Endothelial cell of umbilical vein (primary cell): ENCODE data around the gene FECH. TPM values are rescaled to one million over a fixed set of nuclear protein-coding genes. Genes with fewer than 3 reads are reported as not detected.

Experiments
- BruUV-seq: library from RNA; stranded (reverse); fragments of 400-500 nt; replicated peaks from 2 replicates; lab custom pipeline; 2021; lab: Mats Ljungman, UMichigan
- CTCF ChIA-PET: fragments of 300-600, 350-600 bp; sonication (Branson Sonifier 250); formaldehyde crosslinking; loops from one replicate; lab custom pipeline; 2021; ENCODE audit warnings: antibody characterized with exemption, inconsistent platforms; lab: Charles Lee
- POLR2A ChIA-PET: fragments of 300-600, 350-600 bp; sonication (Branson Sonifier 250); formaldehyde crosslinking; loops from one replicate; lab custom pipeline; 2021; ENCODE audit warnings: antibody characterized with exemption, inconsistent platforms; lab: Charles Lee
- DNase-seq: peaks from one replicate; pipeline ENCODE4 v3.0.0-alpha.2; 2011; ENCODE audit warnings: low read depth, low spot score
- FAIRE-seq: peaks from 2 replicates; lab custom pipeline; 2011; peaks lifted over from hg19 to GRCh38; lab: Jason Lieb, UNC
- H2AFZ ChIP-seq: 2 replicates; pipeline ENCODE4 v1.6.0; 2012; ENCODE audit warnings: low read depth, low read length, control low read depth, inconsistent platforms
- H3K27ac ChIP-seq: 2 replicates; pipeline ENCODE4 v1.5.1; 2011; ENCODE audit warnings: low read depth, mild to moderate bottlenecking, control low read depth, low read length, moderate library complexity; ENCODE audit not compliant: insufficient read depth
- H3K27me3 ChIP-seq, 2 experiments: 2 replicates each; pipeline versions ENCODE4 v1.6.0 to v1.6.1; 2011; ENCODE audit warnings: low read length in 2 of 2, mixed read lengths in 1 of 2; ENCODE audit not compliant: control insufficient read depth in 2 of 2, insufficient read depth in 2 of 2
- H3K36me3 ChIP-seq, 2 experiments: 2 replicates in 1 of 2; 3 replicates in 1 of 2; pipeline ENCODE4 v1.5.1; 2011; ENCODE audit warnings: low read length in 2 of 2, mild to moderate bottlenecking in 1 of 2, moderate library complexity in 1 of 2; ENCODE audit not compliant: control insufficient read depth in 2 of 2, insufficient read depth in 2 of 2; ENCODE audit errors: extremely low read depth in 1 of 2
- H3K4me1 ChIP-seq: 3 replicates; pipeline ENCODE4 v1.5.1; 2011; ENCODE audit warnings: mild to moderate bottlenecking, low read length; ENCODE audit not compliant: control insufficient read depth, insufficient read depth; ENCODE audit errors: extremely low read depth
- H3K4me2 ChIP-seq: 2 replicates; pipeline ENCODE4 v1.6.1; 2011; ENCODE audit warnings: low read length, control low read depth, mixed read lengths; ENCODE audit not compliant: insufficient read depth
- H3K4me3 ChIP-seq, 3 experiments: fragments of 200-600 bp in 1 of 3; sonication (generic), shearing (Covaris generic) in 1 of 3; replicated peaks in 1 of 3; 2 replicates each; pipeline ENCODE4 v1.5.1; 2011 to 2016; ENCODE audit warnings: control low read depth in 3 of 3, low read length in 3 of 3, mild to moderate bottlenecking in 2 of 3, inconsistent platforms in 1 of 3, low read depth in 1 of 3, moderate library complexity in 1 of 3; ENCODE audit not compliant: insufficient read depth in 1 of 3
- H3K79me2 ChIP-seq: 2 replicates; pipeline ENCODE4 v1.6.0; 2012; ENCODE audit warnings: low read length, inconsistent platforms; ENCODE audit not compliant: control insufficient read depth, insufficient read depth
- H3K9ac ChIP-seq: replicated peaks from 2 replicates; pipeline ENCODE3; 2011; ENCODE audit warnings: low read length, control low read depth; ENCODE audit not compliant: insufficient read depth; ENCODE audit errors: extremely low read depth
- H3K9me1 ChIP-seq: replicated peaks from 3 replicates; pipeline ENCODE4 v1.6.0; 2011; ENCODE audit warnings: mild to moderate bottlenecking, low read length; ENCODE audit not compliant: control insufficient read depth, insufficient read depth; ENCODE audit errors: extremely low read depth
- H3K9me3 ChIP-seq: replicated peaks from 2 replicates; pipeline ENCODE4 v1.5.1; 2012; ENCODE audit warnings: low read length, inconsistent platforms; ENCODE audit not compliant: control insufficient read depth, insufficient read depth
- H4K20me1 ChIP-seq: replicated peaks from 2 replicates; pipeline ENCODE3; 2011; ENCODE audit warnings: mild to moderate bottlenecking, low read length; ENCODE audit not compliant: control insufficient read depth, insufficient read depth; ENCODE audit errors: extremely low read depth
- CTCF ChIP-seq, 2 donors: IDR thresholded peaks; 1 replicate in 1 of 2; 2 replicates in 1 of 2; pipeline ENCODE4 v1.5.1; 2011; ENCODE audit warnings: low read length in 2 of 2, mild to moderate bottlenecking in 2 of 2, moderate library complexity in 2 of 2, control low read depth in 1 of 2, inconsistent platforms in 1 of 2, low read depth in 1 of 2; ENCODE audit not compliant: insufficient read depth in 1 of 2; ENCODE audit errors: extremely low read depth in 1 of 2
- EZH2 ChIP-seq: IDR thresholded peaks from 2 replicates; pipeline ENCODE4 v1.6.1; 2012; ENCODE audit warnings: borderline replicate concordance, low read depth, mild to moderate bottlenecking, moderate library complexity, low read length, inconsistent platforms; ENCODE audit not compliant: severe bottlenecking
- FOS ChIP-seq: IDR thresholded peaks from 2 replicates; pipeline ENCODE4 v1.6.1; 2011; ENCODE audit warnings: mild to moderate bottlenecking, low read length, moderate library complexity, borderline replicate concordance; ENCODE audit not compliant: insufficient read depth
- GATA2 ChIP-seq: IDR thresholded peaks from 2 replicates; pipeline ENCODE4 v1.7.0; 2011; ENCODE audit warnings: low read depth, mild to moderate bottlenecking, moderate library complexity, mixed read lengths, low read length; ENCODE audit not compliant: insufficient read length, insufficient read depth
- JUN ChIP-seq: IDR thresholded peaks from 2 replicates; pipeline ENCODE4 v1.6.1; 2011; ENCODE audit warnings: borderline replicate concordance, low read depth; ENCODE audit not compliant: insufficient read length, insufficient read depth
- MYC ChIP-seq: IDR thresholded peaks from one replicate; pipeline ENCODE4 v1.6.1; 2011; ENCODE audit warnings: mild to moderate bottlenecking, low read depth, low read length
- POLR2A ChIP-seq: IDR thresholded peaks from 2 replicates; pipeline ENCODE4 v1.6.1; 2012; ENCODE audit warnings: low read depth, mild to moderate bottlenecking, control low read depth, low read length
- POLR2AphosphoS5 ChIP-seq: IDR thresholded peaks from 2 replicates; pipeline ENCODE4 v1.6.1; 2012; ENCODE audit warnings: low read depth, mild to moderate bottlenecking, control low read depth, low read length, moderate library complexity; ENCODE audit not compliant: insufficient read depth
- dilution Hi-C: fragments of 300-500 bp; cut with MboI; formaldehyde crosslinking; loops from one replicate; pipeline ENCODE4 v1.15.0; 2019; ENCODE audit warnings: low sequenced_read_pairs; ENCODE audit not compliant: extremely low pct_ligation_motif_present
- intact Hi-C: fragments of 100-400 bp; cut with micrococcal nuclease; formaldehyde crosslinking; loops from one replicate; pipeline ENCODE4 v1.10.0; 2022
- polyA plus RNA-seq, 4 experiments: library from polyadenylated mRNA; depleted of rRNA in 3 of 4; stranded (reverse) in 3 of 4; unstranded in 1 of 4; fragments of >200 nt; gene quantifications; 2 replicates each; pipeline versions ENCODE4 v1.2.1 to v1.2.3, GENCODE V29; 2011 to 2012; ENCODE audit warnings: missing spikeins in 1 of 4
- total RNA-seq: library from RNA; stranded (reverse); gene quantifications from 2 replicates; pipeline ENCODE4 v1.2.3, GENCODE V29; 2021
- TF ChIP-seq, protein P1 (sequence below): IDR thresholded peaks from 2 replicates; pipeline ENCODE4 v1.6.1; 2011; ENCODE audit not compliant: insufficient read depth, insufficient read length

FECH gene
- total and polyA plus RNA-seq, 2 donors (not counting 3 experiments of a cell fraction or from before 2014, with no cell fraction given): 25.3 to 27.9 TPM

DNA sequence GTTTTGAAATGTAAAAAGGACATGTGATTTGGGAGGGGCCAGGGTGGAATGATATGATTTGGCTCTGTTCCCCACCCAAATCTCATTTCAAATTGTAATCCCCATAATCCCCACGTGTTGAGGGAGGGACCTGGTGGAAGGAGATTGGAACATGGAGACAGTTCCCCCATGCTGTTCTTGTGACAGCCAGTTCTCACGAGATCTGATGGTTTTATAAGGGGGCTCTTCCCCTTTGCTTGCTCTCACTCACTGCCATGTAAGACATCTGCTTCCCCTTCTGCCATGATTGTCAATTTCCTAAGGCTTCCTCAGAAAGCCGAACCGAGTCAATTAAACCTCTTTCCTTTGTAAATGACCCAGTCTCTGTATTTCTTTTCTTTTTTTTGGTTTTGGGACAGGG lies 39.2 kb downstream of the FECH start:
- Histone ChIP-seq H3K9me1 (no peaks in the 10 kb centered on the region), H3K27ac (no peak overlapping the region), H2AFZ (no peak overlapping the region), H3K9ac (no peak overlapping the region), H3K4me2 (no peak overlapping the region), H3K9me3 (no peaks in the 10 kb centered on the region), H3K27me3 (no peaks in the 10 kb centered on the region), H3K36me3 (peaks cover 2 to 3% of the 10 kb centered on the region in 2 experiments), H3K79me2 (no peaks in the 10 kb centered on the region), H3K4me3 (no peak overlapping the region), H4K20me1 (no peaks in the 10 kb centered on the region), H3K4me1 (no peaks in the 10 kb centered on the region)
- DNase-seq: no peak
- intact Hi-C loops (no loop called here), dilution Hi-C loops (no loop called here)
- TF ChIP-seq GATA2: no peak
- TF ChIP-seq MYC: no peak
- TF ChIP-seq POLR2AphosphoS5: no peak
- TF ChIP-seq, protein P1, sequence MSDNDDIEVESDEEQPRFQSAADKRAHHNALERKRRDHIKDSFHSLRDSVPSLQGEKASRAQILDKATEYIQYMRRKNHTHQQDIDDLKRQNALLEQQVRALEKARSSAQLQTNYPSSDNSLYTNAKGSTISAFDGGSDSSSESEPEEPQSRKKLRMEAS: no peak
- TF ChIP-seq EZH2: no peak
- no peak for TF ChIP-seq JUN
- no peak for TF ChIP-seq FOS
- no peak for TF ChIP-seq CTCF (IDR thresholded peaks at IDR 0.05; ENCODE audit: extremely low read depth in 1 of 2, insufficient read depth in 1 of 2, low read depth in 1 of 2, low read length in 2 of 2)
- no peak for TF ChIP-seq POLR2A
- FAIRE-seq: no peak
- POLR2A ChIA-PET: no interaction called here
- CTCF ChIA-PET: no interaction called here
- no TSS peak for BruUV-seq
